Measurements from ENCODE around the gene OPA3. TPM values are rescaled to one million over a fixed set of nuclear protein-coding genes. Genes with fewer than 3 reads are reported as not detected.

The OPA3 gene
- total and polyA plus RNA-seq, 2 donors (not counting 1 experiment from before 2014, with no cell fraction given): 7.3 to 11.2 TPM

- peaks cover 8% of the 10 kb centered on the region for H3K27me3 Mint-ChIP-seq
- DNase-seq (peak; percentile 70), ATAC-seq (ENCODE audit: low read depth) (no peak)
- H3K27me3 ChIP-seq (replicated peaks in 1 of 4; ENCODE audit: control extremely low read depth in 1 of 4, control insufficient read depth in 3 of 4, insufficient read depth in 4 of 4, low read length in 3 of 4): peaks cover 0 to 26% (median 13%) of the 10 kb centered on the region in 4 experiments
- TF ChIP-seq CTCF (IDR thresholded peaks at IDR 0.05) (no peak), EZH2 (IDR thresholded peaks at IDR 0.05; ENCODE audit: borderline replicate concordance, insufficient read depth, low read depth, low read length, poor library complexity, severe bottlenecking) (no peak)
- H3K27ac Mint-ChIP-seq: peak overlapping the region; percentile 54
- ChIA-PET CTCF (interaction anchor here (0.7 to 1.8 kb wide), 16 partner anchors 8 to 200 kb away, joined by 3 to 15 read pairs (median 4); partner anchors contain the start of gene VASP), POLR2A (interaction anchor here (0.5 to 0.6 kb wide), 6 partner anchors 14 to 1715 kb away, joined by 3 to 8 read pairs (median 4); no protein-coding TSS in a partner anchor)
- H3K9ac ChIP-seq (ENCODE audit: low read length): peak overlapping the region; percentile 40
- H3K9me3 Mint-ChIP-seq (ENCODE audit: insufficient read depth): no peaks in the 10 kb centered on the region
- peak overlapping the region; percentile 85 for H2AFZ ChIP-seq (ENCODE audit: insufficient read depth, low read depth, low read length, poor library complexity, severe bottlenecking)
- peaks cover 31 to 47% of the 10 kb centered on the region in 2 donors for H3K4me1 ChIP-seq (ENCODE audit: control insufficient read depth in 2 of 2, insufficient read depth in 2 of 2, low read length in 2 of 2)
- H3K36me3 ChIP-seq (replicated peaks in 1 of 2; ENCODE audit: control extremely low read depth in 1 of 2, control insufficient read depth in 1 of 2, extremely low read depth in 1 of 2, insufficient read depth in 2 of 2, low read length in 1 of 2): peaks cover 1 to 5% of the 10 kb centered on the region in 2 experiments
- peak overlapping the region in 3 of 5 experiments; percentile 37 to 49 (median 47) for H3K4me3 ChIP-seq (ENCODE audit: control extremely low read depth in 1 of 5, extremely low read depth in 1 of 5, insufficient read depth in 1 of 5, low read depth in 2 of 5, low read length in 4 of 5)
- 21% methylated on average over 35 of the region's 37 CpGs for WGBS (ENCODE audit: insufficient coverage)
- H3K9me3 ChIP-seq (ENCODE audit: control extremely low read depth in 1 of 3, control insufficient read depth in 2 of 3, insufficient read depth in 1 of 3, low read length in 2 of 3): peaks cover 0 to 9% (median 0%) of the 10 kb centered on the region in 3 donors
- peaks cover 51% of the 10 kb centered on the region for H3K4me1 Mint-ChIP-seq
- peaks cover 11% of the 10 kb centered on the region for H4K20me1 ChIP-seq (ENCODE audit: control insufficient read depth, insufficient read depth, low read length, poor library complexity, severe bottlenecking)
- intact Hi-C loops (cut with micrococcal nuclease): no loop called here
- peak overlapping the region; percentile 83 for H3K4me3 Mint-ChIP-seq
- H3K27ac ChIP-seq (ENCODE audit: low read length in 2 of 2): no peak overlapping the region
- peak overlapping the region; percentile 93 for H3K4me2 ChIP-seq (replicated peaks; ENCODE audit: low read depth, low read length, poor library complexity, severe bottlenecking)
- peaks cover 2% of the 10 kb centered on the region for H3K79me2 ChIP-seq (ENCODE audit: control insufficient read depth, insufficient read depth, low read length)
Observed at GRCh38 chr19:45499196-45500180, 85.1 kb downstream of the OPA3 start.

Measured in B cell (primary cell).